GM23248 (cell line): ENCODE results near the gene SNAP91.

ENCODE experiments used
- EZH2 ChIP-seq: fragments of 200-600 bp; sonication (generic); IDR thresholded peaks from 2 replicates; pipeline ENCODE4 v1.6.1; 2018; ENCODE audit warnings: antibody characterized with exemption, mild to moderate bottlenecking; ENCODE audit not compliant: insufficient read depth, poor library complexity, severe bottlenecking
- EZH2phosphoT487 ChIP-seq: fragments of 200-600 bp; sonication (generic); IDR thresholded peaks from 2 replicates; pipeline ENCODE4 v1.6.1; 2018; ENCODE audit warnings: antibody characterized with exemption, moderate library complexity, mild to moderate bottlenecking, low read depth; ENCODE audit not compliant: insufficient read depth

GRCh38 chr6:83517500-83517899 is 191.4 kb downstream of the SNAP91 start:
- TF ChIP-seq EZH2 = no peak
- TF ChIP-seq EZH2phosphoT487 = no peak
